Measurements from ENCODE around the gene BAIAP2.

The BAIAP2 gene

DNA sequence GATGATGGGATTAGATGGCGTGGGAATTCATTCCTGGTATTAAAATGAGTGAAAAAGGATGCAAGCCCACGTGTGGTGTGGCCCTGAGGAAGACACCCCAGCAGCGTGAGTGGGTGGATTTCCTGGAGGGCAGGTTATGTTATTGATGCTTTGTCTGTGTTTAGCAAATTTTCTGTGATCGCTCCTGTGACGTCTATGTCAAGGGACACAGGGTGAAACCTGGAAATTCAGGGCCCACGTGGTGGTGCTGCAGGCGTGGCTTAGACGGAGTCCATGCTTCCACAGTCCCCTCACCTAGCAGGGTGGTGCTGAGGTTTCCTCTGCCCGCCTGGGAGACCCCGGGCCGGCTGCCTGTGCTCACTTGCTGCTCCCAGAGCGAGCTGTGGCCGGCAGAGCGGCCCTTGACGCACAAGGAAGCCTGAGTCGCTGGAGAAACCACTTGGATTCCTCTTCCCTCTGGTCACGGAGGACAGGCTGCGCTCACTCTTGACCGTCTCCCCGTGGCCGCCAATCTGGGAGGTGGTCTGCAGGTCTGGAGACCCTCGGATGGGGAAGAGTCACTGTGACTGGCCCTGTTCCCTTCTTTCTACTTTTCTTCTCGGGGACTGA is 23.4 kb downstream of the BAIAP2 start:
- no peak for DNase-seq
- intact Hi-C loops (cut with DNase I) = no loop called here

DNA sequence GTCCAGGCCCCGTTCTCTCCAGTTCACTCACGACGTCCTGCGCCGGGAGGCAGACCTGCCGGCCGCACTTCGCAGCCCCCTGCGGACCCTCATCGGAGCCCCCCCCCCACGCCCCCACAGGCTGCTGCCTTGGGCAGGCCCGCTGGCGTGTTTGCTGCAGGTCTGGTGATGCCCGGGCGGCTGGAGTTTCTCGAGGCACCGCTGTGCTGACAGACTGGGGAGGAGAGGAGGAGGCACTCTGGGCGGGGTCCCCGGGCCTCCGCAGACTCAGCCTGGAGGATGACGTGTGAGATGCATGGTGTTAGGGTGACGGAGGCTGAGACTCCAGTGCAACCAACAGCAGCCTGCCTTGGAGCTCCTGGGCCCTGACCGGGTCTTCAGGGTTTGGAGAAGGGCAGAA is 24.1 kb downstream of the BAIAP2 start:
- peak in 41 of 42 donors; percentile 40 to 93 (median 73) for DNase-seq
- intact Hi-C loops (cut with DNase I) = no loop called here

DNA sequence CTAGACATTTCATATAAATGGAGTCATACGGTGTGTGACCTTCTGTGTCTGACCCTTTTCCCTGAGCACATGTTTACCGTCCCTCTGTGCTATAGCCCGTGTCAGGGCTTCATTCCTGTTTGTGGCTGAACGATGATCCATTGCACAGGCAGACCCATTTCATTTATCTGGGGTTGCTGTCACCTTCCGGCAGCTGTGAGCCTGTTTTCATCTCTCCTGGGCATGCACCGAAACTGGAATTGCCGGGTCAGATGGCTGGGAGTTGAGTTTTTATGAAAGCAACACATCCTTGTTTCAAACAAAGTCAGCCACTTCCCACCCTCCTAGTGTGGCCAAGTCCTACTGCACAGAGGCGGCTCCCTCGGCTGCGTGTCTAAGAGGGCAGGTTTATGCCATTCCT is 25.5 kb downstream of the BAIAP2 start:
- intact Hi-C loops (cut with DNase I) = no loop called here
- no peak for DNase-seq

DNA sequence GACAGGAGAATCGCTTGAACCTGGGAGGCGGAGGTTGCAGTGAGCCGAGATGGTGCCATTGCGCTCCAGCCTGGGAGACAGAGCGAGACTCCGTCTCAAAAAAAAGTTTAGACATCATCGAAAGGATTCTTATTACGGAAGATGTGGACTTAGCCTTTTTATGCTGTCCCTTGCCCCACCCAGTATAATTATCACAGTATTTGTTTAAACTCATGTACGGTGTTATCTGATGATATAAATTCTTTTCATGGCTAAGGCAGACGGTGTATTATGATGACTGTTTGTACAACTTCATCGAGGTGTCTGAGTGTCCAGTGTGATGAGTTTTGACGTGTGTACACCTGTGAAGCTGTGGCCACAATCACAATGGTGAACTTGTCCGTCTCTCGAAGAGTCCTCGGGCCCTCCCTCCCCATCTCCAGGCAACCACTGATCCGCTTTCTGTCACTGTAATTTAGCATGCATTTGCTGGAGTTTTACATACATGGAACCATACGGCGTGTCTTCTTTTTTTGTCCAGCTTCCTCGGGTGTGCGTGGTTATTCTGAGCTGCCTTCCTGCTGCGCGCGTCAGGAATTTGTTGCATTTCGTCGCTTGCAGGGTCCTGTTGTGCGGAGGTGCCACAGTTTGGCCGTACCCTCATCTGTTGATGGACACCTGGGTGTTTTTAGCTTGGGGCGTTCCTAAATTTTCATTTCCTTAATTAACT is 26.2 kb downstream of the BAIAP2 start:
- DNase-seq = no peak
- intact Hi-C loops (cut with DNase I) = no loop called here

DNA sequence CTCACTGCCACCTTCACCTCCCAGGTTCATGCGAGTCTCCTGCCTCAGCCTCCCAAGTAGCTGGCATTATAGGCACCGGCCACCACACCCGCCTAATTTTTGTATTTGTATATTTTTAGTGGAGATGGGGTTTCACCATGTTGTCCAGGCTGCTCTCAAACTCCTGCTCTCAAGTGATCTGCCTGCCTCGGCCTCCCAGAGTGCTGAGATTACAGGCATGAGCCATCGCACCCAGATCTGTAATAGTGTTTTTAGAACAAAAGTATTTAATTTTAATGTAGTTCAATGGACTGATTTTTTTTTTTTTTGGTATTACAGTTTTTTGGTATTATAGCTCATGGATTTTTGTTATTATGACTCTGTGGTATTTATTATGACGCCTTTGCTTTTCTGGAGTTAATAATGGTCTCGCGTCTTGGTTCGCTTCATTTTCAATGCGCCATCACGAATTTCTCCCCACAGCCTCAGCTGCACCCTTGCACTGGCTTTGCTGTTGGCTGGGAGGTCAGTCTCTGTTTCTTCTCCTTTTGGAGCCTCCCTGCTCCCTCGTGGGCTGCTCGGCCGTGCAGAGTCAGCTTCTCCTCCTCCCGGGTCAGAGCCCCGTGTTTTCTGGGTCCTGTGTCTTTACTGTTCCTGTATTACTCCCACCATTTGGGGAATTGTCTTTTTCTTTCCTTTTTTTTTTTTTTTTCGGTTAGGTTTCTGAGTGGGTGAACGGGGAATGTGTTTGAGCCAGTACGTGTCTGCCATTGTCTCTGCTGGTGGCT is 27.2 kb downstream of the BAIAP2 start:
- intact Hi-C loops (cut with DNase I) = no loop called here

DNA sequence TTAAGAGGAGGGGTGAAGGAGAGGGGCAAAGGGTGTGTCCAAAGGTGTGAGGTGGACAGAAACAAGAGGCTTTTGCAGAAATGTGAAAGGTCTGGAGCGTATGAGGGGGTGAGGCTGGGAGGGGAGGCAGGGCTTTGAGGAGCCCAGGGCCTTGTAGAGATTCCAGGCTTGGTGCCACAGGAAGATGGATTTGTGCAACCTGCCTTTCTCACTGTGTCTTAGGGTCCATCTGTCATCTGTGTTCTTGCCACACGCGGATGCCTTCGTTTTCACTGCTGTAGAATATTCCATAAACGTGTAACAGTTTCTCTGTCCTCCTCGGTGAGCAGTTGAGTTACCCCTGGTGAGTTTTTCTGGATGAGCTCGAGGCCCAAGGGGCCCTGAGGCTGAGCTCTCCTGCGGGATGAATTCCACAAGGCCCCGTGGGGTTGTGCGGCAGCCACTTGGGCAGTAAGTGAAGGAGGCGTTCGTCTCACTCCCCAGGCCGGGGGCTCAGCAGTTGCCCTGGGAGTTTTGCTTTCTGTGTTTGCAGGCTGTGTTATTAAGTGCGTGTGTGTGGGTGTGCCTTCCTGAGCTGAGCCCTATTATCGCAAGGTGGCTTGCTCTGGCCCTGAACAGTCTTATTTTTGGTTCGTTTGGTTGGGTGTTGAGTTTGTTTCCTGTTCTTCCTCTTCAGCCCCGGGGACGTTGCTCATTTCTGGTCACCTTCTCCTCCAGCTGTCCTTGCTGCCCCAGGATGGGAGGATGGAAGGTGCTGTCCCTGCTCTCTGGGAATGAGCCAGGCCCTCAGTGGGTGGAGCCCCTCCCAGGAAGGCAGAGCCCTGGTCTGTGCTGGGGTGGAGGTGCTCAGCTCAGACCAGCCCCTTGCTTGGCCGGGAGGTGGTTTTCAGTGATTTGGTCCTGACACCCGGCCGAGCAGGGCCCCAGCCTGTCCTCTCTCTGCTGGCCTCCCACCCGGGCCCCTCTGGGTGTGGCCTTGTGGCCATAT is 28.4 kb downstream of the BAIAP2 start:
- intact Hi-C loops (cut with DNase I) = no loop called here
- peak in 1 of 42 donors; percentile 60 for DNase-seq

More for the DNA sequence above, 27.2 kb downstream of the BAIAP2 start:
- DNase-seq = no peak

DNA sequence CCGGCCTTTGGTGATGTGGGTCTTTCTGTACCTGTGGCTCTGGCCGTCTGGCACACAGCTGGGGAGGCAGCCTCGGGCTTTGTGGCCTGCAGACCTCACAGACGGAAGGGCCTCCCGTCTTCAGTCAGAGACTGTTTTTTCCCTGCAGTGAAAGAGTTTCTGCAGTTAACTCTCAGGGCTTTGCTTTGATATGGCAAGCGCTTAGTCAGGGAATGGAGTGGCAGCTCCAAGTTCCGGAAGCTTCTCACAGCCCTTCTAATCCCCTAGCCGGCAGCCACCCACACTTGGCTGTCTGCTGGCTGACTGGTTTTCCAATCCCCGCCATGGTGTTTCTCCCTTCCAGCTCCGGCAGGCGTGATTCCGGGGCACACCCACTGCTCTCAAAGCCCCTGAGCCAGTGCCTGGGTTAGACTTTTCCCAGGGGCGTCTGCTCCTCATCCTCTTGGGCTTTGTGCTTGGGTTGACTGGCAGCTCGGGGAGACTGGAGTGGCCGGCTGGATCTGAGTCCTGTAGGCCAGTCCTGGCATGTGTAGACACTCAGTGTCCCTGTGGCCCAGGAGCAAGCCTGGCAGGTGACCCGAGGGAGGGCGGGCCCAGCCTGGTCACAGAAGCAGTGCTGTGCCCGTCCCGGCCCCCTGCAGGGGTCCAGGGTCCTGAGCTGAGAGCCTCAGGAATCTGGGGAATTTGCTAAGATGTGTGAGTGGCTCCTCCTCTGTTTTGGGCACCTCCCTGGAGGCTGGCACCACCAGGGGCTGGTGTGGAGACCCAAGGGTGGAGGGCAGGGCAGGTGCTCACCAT is 29.9 kb downstream of the BAIAP2 start:
- DNase-seq = peak in 29 of 42 donors; percentile 29 to 81 (median 56)
- intact Hi-C loops (cut with DNase I) = no loop called here

DNA sequence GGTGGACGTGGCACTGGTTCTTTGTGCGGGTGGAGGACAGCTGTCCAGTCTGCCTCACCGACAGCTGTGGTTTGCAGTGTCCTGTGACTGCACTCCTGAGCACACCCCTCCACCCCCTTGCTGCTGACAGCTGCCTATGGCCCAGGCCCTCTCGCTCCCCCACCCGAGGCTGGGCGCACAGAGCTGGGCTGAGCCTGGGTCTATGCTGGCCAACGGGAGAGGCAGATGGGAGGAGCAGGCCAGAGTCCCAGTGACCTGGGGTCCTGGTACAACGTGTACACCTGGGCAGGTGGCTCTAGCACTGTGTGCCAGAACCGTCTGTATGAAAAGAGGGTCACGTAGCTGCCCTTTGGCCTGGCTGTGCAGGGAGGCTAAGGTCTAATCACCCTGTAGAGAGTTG is 30.5 kb downstream of the BAIAP2 start:
- intact Hi-C loops (cut with DNase I) = no loop called here
- DNase-seq = no peak

DNA sequence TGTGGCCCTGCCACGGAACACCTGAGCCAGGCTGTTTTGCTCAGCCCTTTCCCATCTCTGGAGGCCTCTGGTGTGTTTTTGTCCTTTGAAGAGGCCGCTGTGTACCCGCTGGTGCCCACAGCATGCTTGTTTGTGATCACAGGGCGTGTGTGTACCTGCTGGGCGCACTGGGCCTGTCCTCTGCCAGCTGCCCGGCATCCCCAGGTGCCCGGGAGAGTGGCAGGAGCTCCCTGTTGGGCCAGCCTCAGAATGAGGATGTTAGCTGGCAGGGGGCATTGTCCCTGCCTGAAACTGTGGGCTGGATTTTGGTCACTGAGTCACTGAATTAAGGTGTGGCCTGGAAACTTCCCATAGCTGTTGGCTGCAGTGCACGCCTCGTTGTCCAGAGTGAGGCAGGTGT is 31.1 kb downstream of the BAIAP2 start:
- no peak for DNase-seq
- intact Hi-C loops (cut with DNase I) = no loop called here

DNA sequence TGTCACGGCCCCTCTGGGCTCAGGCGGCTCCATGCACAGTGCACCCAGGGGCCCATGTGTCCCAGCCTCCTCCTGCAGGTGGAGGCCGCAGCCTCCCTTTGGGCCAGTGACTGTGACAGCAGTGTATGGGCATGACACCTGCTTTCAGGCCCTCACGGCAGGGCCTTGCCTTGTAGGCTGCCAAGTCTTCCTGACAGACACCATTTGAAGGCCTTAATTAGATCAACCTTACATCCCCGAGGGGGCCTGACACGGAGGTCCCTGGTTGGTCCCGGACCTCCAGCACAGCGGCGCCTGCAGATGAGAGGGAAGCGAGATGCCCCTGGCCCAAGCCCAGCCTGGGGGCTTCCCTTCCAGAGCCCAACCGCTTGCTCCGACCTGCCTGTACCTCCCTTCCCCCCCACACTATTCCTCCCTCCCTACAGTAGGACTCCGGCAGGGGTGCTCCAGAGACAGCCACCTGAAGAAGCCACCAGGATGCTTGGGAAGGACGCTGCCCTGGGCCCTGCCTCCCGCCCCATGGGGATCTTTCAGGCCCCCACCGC is 31.9 kb downstream of the BAIAP2 start:
- no peak for DNase-seq
- intact Hi-C loops (cut with DNase I) = no loop called here

DNA sequence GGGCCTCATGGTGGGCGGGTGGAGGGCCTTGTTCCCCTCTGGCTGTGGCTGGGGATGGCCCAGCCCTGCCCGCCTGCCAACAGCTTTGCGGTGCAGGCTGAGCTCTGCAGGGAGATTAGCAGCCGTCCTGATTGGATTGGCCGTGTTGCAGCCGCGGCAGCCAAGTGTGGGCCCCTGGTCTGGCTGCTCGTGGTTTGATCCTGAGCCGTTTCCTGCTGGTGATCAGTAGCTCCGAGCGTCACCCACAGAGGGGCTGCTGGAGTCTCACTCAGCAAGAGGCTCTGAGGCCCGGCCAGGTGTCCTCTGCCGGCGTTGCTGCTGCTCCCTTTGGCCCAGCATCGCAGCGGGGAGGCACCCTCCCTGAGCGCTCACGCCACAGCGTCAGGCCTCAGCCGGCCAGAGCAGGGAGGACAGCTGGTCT is 32.5 kb downstream of the BAIAP2 start:
- intact Hi-C loops (cut with DNase I) = no loop called here
- no peak for DNase-seq

DNA sequence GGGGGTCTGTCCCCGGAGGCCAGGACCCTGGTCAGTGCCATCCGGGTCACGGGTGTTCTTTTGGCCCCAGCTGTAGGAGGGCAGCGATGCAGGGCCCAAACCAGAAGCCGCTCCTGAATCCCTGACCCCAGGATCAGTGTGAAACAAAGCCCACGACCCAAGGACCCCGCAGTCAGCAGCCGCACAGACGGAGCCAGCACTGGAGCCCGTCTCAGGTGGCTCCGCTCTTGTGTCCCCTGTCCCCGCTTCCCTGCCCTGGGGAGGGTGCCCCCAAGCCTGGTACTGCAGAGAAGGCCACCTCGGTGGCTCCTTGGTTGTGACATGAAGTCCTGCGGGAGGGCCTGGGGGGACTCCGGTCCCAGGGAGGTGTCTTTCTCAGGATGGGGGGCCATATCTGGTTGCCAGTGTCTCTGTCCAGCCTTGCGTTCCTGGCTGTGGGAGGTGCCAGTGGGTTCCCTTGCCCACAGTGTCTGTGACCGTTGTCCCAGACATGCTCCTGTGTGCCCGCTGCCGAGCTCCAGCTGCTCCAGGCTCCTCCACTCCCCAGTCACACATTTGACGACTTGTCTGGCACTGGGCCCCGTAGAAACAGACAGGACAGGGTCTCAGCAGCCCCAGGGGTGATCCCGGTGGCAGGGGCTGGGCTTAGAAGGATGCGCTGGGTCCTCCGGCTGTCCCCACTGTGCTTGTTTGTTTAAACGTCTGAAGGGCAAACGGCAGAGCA is 33.6 kb downstream of the BAIAP2 start:
- intact Hi-C loops (cut with DNase I) = no loop called here
- DNase-seq = no peak

DNA sequence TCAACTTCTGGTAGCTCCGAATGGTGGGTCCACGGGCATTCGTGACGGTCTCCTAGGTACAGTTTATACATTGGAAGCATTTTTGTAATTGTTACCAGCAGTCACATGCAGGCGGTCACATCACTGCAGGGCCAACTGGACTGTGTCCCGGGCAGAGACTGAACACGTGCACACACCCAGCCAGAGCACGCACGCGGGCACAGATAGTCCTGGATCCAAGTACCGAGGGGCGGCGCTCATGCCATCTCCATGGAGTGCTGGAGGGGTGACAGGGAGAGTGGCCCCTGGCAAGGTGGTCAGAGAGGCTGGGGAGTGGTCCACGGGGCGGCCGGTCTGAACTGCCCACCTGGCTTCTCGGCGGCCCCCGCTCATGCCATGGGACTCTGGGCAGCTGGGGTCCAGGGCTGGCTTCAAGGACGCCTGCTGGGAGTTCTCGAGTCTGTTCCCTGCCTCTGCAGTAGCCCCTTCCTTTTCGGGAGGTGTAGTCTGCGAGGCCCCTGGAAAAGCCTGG is 34.2 kb downstream of the BAIAP2 start:
- DNase-seq = no peak

DNA sequence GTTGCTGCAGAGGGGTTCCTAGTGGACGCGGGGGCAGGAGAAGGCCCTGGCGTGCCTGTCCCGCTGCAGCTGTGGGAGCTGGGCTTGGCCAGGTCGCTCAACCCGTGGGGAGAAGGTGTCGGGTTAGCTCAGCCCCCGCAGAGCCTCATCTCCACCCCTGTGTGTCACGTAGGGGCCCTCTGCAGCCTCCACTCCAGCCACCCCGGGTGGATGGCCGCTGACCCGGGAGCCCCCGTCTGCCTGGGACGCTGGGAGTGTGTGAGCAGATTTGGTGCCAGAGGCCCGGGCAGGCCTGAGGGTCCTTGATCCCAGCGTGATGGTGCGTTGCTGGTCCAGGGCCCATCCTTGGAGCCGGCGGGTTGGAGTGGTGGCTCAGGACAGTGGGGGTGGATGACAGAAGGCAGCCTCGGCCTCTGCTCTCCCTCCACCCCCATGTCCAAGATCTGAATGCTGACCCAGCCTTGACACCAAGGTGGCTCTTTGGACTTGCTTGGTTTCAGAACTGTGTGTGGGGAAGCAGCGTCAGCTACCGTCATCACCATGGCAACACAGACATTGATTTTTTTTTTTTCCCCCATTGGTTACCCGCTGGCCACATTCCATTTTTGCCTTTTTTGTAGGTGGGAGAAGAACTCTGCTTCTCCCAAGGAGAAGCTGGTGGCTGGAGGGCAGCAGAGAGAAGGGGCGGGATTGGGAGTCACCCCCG is 35.7 kb downstream of the BAIAP2 start:
- DNase-seq = no peak
- intact Hi-C loops (cut with DNase I) = no loop called here

More for the DNA sequence above, 34.2 kb downstream of the BAIAP2 start:
- intact Hi-C loops (cut with DNase I) = no loop called here

DNA sequence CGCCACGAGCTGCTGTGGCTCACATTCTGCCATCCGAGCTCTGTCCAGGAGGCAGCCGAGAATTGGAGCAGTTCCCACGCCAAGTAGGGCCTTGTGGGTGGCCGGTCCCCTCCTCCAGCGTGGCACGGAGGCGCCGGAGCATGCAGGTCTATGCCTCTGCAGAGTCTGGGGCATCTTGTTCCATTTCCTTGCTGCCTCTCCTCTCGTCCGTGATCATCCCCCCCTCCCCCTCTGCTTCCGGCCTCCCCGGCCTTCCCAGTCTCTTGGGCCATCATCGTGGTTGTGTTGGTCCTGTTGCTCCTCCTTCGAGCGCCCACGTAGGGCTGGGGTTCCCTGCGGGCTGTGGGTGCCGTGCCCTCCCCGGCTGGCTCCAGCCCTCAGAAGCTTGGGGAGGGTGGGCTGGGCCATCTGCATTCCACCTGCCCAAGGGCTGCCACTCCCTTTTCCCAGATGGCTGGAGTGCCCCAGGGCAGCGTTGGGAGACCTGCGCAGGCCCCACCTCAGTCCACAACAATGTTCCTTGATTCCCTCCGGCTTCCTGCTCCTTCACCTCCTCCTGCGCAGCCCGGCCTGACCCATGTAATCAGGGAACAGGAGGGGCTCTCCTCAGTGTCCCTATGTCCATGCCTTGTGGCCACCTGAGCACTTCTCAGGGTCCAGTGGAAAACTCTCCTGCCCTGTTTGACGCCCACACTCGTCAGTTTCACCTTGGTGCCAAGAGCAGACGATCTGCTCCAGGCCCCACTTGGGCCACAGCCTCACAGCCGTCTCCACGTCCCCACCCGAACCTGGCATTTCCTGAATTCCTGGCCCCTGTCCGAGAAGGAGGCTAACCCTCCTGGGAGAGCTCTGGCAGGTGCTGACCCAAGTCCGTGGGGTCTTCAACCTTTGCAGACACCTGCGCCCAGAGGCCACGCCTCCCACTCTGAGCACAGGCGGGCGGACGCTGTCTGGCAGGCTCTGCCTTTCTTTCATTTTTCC is 37.1 kb downstream of the BAIAP2 start:
- no peak for DNase-seq
- intact Hi-C loops (cut with DNase I) = no loop called here
